DOHH2 (cell line): ENCODE data around the gene TGM4.

ENCODE experiments used
- EZH2phosphoT487 ChIP-seq: fragments of 200-600 bp; sonication (generic); IDR thresholded peaks from 2 replicates; pipeline ENCODE4 v1.6.1; 2017; ENCODE audit warnings: borderline replicate concordance, mild to moderate bottlenecking, antibody characterized with exemption, low read length, moderate library complexity, mixed read lengths
- TF ChIP-seq, protein P1 (sequence below): fragments of 200-600 bp; sonication (generic); IDR thresholded peaks from one replicate; pipeline ENCODE4 v1.5.1; 2014; ENCODE audit warnings: antibody characterized with exemption, mild to moderate bottlenecking, low read depth, low read length; ENCODE audit not compliant: poor library complexity, severe bottlenecking

DNA sequence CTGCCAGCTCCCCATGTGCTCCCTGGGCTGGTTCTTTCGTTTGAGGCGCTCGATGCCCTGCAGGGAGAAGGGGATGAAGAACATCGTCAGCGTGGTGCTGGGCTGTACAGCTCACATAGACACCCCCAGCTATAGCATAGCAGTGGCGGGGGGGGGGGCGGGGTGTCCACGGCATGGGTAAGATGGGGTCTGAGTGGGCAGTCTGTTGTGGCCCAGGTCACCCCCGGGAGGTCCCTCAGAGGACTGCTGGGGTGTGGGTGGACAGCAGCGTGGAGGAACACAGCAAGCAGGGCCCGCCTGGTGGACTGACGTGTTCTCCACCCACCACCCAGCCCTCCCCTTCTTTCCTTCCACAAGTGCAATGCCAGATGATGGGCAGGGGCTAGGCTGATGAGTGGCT, 43.7 kb downstream of the TGM4 start:
- TF ChIP-seq, protein P1, sequence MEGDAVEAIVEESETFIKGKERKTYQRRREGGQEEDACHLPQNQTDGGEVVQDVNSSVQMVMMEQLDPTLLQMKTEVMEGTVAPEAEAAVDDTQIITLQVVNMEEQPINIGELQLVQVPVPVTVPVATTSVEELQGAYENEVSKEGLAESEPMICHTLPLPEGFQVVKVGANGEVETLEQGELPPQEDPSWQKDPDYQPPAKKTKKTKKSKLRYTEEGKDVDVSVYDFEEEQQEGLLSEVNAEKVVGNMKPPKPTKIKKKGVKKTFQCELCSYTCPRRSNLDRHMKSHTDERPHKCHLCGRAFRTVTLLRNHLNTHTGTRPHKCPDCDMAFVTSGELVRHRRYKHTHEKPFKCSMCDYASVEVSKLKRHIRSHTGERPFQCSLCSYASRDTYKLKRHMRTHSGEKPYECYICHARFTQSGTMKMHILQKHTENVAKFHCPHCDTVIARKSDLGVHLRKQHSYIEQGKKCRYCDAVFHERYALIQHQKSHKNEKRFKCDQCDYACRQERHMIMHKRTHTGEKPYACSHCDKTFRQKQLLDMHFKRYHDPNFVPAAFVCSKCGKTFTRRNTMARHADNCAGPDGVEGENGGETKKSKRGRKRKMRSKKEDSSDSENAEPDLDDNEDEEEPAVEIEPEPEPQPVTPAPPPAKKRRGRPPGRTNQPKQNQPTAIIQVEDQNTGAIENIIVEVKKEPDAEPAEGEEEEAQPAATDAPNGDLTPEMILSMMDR, result no peak
- no peak for TF ChIP-seq EZH2phosphoT487
